Stimulated activated CD8-positive, alpha-beta memory T cell treated with anti-CD3 and anti-CD28 coated beads, Interleukin-12 subunit alpha, Interleukin-12 subunit beta, amount 100 ng/mL, for 24 hours (primary cell): ENCODE measurements around the gene FRMD4B.

Source experiments
- DNase-seq: peaks from one replicate; pipeline ENCODE4 v3.0.0-alpha.2; 2020; ENCODE audit errors: extremely low read depth

The FRMD4B gene

GRCh38 chr3:69126999-69127398 is 258.9 kb downstream of the FRMD4B start:
- DNase-seq, result no peak

- no peak for DNase-seq
Observed at GRCh38 chr3:69126216-69126615, 259.7 kb downstream of the FRMD4B start.

- DNase-seq, result no peak
Observed at GRCh38 chr3:69122403-69122802, 263.5 kb downstream of the FRMD4B start, which contains the start of gene LMOD3. TSS of gene LMOD3 (minus strand) at chr3:69122595. CDS start at chr3:69122386, 209 bp downstream.

- no peak for DNase-seq
Observed at GRCh38 chr3:69121950-69122349, 263.9 kb downstream of the FRMD4B start.

- no peak for DNase-seq
Observed at GRCh38 chr3:69121513-69121912, 264.4 kb downstream of the FRMD4B start.

- DNase-seq, result peak; percentile 59
Observed at GRCh38 chr3:69120879-69121464, 264.9 kb downstream of the FRMD4B start.
